Upper lobe of left lung (tissue), 4 donors: Measurements from ENCODE around the gene MRGPRF.

ENCODE experiments used
- CTCF ChIP-seq, 6 experiments: fragments of 450-650 bp in 4 of 6; fragments of 200-600 bp in 2 of 6; sonication (generic) in 2 of 6; IDR thresholded peaks; one replicate each; pipeline ENCODE4 v1.5.1; 2016 to 2019; ENCODE audit warnings: antibody characterized with exemption in 6 of 6
- EP300 ChIP-seq, 4 donors: sonication (generic); formaldehyde crosslinking; IDR thresholded peaks; one replicate each; pipeline ENCODE4 v1.5.1; 2017; ENCODE audit warnings: antibody characterized with exemption in 4 of 4, control low read depth in 2 of 4
- POLR2A ChIP-seq, 4 donors: fragments of 450-650 bp; IDR thresholded peaks; one replicate each; pipeline ENCODE4 v1.5.1; 2016 to 2017; ENCODE audit warnings: antibody characterized with exemption in 4 of 4, mild to moderate bottlenecking in 2 of 4
- POLR2AphosphoS5 ChIP-seq, 2 donors: sonication (generic); formaldehyde crosslinking; IDR thresholded peaks; one replicate each; pipeline ENCODE4 v1.5.1; 2017; ENCODE audit warnings: antibody characterized with exemption in 2 of 2

- no peak for TF ChIP-seq POLR2A (IDR thresholded peaks at IDR 0.05)
- TF ChIP-seq POLR2AphosphoS5 (IDR thresholded peaks at IDR 0.05): no peak
- no peak for TF ChIP-seq CTCF (IDR thresholded peaks at IDR 0.05)
- no peak for TF ChIP-seq EP300 (IDR thresholded peaks at IDR 0.05)
Observed at GRCh38 chr11:69037544-69037943, 24.5 kb upstream of the MRGPRF start.
